ENCODE data around the gene HENMT1. TPM values are rescaled to one million over a fixed set of nuclear protein-coding genes. Genes with fewer than 3 reads are reported as not detected.

The HENMT1 gene
- 1 to 10 TPM in 3 of 4 donors, under 1 TPM in 1; 0.51 to 3.5 (median 1.8) TPM for total RNA-seq

DNA sequence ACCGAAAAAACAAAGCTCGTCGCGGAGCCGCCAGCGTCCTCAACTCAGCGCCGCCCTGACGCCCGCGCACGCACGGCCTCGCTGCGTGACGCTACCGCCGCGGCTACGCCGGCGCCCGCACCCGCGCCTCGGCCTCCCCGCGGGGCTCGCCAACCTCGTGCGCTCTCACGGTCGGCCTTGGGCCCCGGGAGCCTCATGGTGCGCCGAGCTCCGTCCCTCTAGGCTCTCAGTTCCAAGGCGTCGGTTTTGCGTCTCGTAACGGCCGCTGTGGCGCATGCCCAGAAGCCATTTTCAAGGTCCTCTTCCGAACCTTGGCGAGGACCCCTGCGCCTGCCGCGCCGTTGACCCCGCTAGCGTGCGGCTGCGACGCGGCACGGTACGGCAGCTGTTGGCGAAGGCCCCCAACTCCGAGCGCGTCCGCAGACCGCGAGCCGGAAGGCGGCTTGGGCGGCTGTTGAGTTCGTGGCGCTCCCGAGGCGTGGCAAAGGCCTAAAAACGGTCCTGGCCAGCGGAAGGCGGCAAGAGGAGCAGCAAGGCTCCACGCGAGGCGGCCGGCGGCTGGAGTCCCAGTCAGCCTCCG lies at the start of gene HENMT1:
Gene HENMT1 (minus strand): TSS at position 64 of the 580 bp plus-strand sequence. CDS start 1,209 bp downstream, outside the sequence.
- Histone ChIP-seq H3K36me3 (no peaks in the 10 kb centered on the region), H3K4me1 (peaks cover 4 to 5% of the 10 kb centered on the region in 2 donors), H3K9me3 (no peaks in the 10 kb centered on the region), H3K27me3 (no peaks in the 10 kb centered on the region), H3K4me3 (peak within 1 kb of the TSS; percentile 71 to 90 (median 76)), H3K27ac (peak within 1 kb of the TSS; percentile 76 to 90 (median 77))
- ATAC-seq (peak; percentile 73 to 83), DNase-seq (peak; percentile 6 to 37)
- in situ Hi-C loops (cut with MboI; ENCODE audit: low sequenced_read_pairs in 4 of 4) = no loop called here
- peak in 1 of 2 donors; percentile 8 for TF ChIP-seq POLR2A (IDR thresholded peaks at IDR 0.05)
- TF ChIP-seq, protein P1, sequence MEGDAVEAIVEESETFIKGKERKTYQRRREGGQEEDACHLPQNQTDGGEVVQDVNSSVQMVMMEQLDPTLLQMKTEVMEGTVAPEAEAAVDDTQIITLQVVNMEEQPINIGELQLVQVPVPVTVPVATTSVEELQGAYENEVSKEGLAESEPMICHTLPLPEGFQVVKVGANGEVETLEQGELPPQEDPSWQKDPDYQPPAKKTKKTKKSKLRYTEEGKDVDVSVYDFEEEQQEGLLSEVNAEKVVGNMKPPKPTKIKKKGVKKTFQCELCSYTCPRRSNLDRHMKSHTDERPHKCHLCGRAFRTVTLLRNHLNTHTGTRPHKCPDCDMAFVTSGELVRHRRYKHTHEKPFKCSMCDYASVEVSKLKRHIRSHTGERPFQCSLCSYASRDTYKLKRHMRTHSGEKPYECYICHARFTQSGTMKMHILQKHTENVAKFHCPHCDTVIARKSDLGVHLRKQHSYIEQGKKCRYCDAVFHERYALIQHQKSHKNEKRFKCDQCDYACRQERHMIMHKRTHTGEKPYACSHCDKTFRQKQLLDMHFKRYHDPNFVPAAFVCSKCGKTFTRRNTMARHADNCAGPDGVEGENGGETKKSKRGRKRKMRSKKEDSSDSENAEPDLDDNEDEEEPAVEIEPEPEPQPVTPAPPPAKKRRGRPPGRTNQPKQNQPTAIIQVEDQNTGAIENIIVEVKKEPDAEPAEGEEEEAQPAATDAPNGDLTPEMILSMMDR (IDR thresholded peaks at IDR 0.05 in 4 of 5, conservative IDR thresholded peaks at IDR 0.05 in 1 of 5) = no peak
- intact Hi-C loops (cut with DNase I; ENCODE audit: low total_unique reads) = loop anchor here (2.0 kb wide), 1 partner anchor 32 kb away; the partner anchor contains the start of gene PRPF38B

GRCh38 chr1:108708691-108709660 lies 48.1 kb upstream of the HENMT1 start:
- in situ Hi-C loops (cut with MboI; ENCODE audit: low sequenced_read_pairs in 4 of 4) = no loop called here
- DNase-seq (no peak), ATAC-seq (no peak)
- H3K27ac ChIP-seq = no peak overlapping the region
- peaks cover 0 to 3% (median 0%) of the 10 kb centered on the region in 3 donors for H3K27me3 ChIP-seq
- H3K36me3 ChIP-seq = no peaks in the 10 kb centered on the region
- intact Hi-C loops (cut with DNase I; ENCODE audit: low total_unique reads) = no loop called here
- TF ChIP-seq POLR2A (IDR thresholded peaks at IDR 0.05) = no peak
- TF ChIP-seq, protein P1 (IDR thresholded peaks at IDR 0.05 in 4 of 5, conservative IDR thresholded peaks at IDR 0.05 in 1 of 5) = peak in 1 of 5 experiments; percentile 12
- H3K4me3 ChIP-seq = no peak overlapping the region
- H3K4me1 ChIP-seq = no peaks in the 10 kb centered on the region
- no peaks in the 10 kb centered on the region for H3K9me3 ChIP-seq

DNA sequence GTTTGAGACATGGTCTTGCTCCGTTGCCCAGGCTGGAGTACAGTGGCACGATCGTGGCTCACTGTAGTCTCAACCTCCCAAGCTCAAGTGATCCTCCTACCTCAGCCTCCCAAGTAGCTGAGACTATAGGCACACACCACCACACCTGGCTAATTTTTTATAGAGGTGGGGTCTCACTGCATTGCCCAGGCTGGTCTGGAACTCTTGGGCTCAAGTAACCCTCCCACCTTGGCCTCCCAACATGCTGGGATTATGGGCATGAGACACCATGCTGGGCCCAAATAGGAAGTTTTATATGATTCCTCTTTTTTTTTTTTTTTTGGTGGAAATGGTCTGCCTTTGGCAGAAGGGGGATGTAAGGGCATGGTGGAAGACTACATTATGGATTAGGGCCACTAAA lies 45.8 kb upstream of the HENMT1 start:
- H3K27ac ChIP-seq = no peak overlapping the region
- H3K9me3 ChIP-seq = no peaks in the 10 kb centered on the region
- H3K27me3 ChIP-seq = no peaks in the 10 kb centered on the region
- no peak overlapping the region for H3K4me3 ChIP-seq
- DNase-seq (no peak), ATAC-seq (no peak)
- H3K36me3 ChIP-seq = peaks cover 0 to under 1% of the 10 kb centered on the region in 2 donors
- in situ Hi-C loops (cut with MboI; ENCODE audit: low sequenced_read_pairs in 4 of 4) (no loop called here), intact Hi-C loops (cut with DNase I; ENCODE audit: low total_unique reads) (no loop called here)
- H3K4me1 ChIP-seq = no peaks in the 10 kb centered on the region
- TF ChIP-seq, protein P1 (IDR thresholded peaks at IDR 0.05 in 4 of 5, conservative IDR thresholded peaks at IDR 0.05 in 1 of 5) = no peak
- no peak for TF ChIP-seq POLR2A (IDR thresholded peaks at IDR 0.05)

DNA sequence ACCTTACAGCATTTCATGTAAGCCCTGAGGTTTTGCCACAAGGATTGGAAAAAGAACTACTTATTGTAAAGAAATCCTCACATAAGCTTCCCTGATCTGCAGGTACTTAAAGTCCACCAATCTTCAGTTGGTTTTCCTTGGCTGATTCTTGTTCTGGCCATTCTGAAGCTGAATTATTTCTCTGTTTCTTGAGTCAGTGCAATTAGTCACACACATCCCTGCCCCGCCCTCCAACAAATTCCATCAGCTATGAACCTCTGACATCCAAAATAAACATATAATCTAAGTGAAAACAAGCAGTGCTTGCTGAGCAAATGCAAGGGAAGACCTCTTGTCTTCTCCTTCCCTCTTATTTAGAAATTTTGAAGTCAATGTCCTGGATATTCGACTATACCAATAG lies 43.6 kb upstream of the HENMT1 start:
- intact Hi-C loops (cut with DNase I; ENCODE audit: low total_unique reads) = no loop called here
- in situ Hi-C loops (cut with MboI; ENCODE audit: low sequenced_read_pairs in 4 of 4) = no loop called here
- Histone ChIP-seq H3K27ac (no peak overlapping the region), H3K27me3 (no peaks in the 10 kb centered on the region), H3K36me3 (peaks cover 3 to 22% of the 10 kb centered on the region in 2 donors), H3K4me3 (no peak overlapping the region), H3K4me1 (no peaks in the 10 kb centered on the region), H3K9me3 (no peaks in the 10 kb centered on the region)
- TF ChIP-seq, protein P1 (IDR thresholded peaks at IDR 0.05 in 4 of 5, conservative IDR thresholded peaks at IDR 0.05 in 1 of 5) = no peak
- no peak for TF ChIP-seq POLR2A (IDR thresholded peaks at IDR 0.05)
- DNase-seq (no peak), ATAC-seq (no peak)

Data from gastrocnemius medialis (tissue), 4 donors.